RCC 7860 (cell line): Measurements from ENCODE around the gene NBPF1.
A peak's percentile ranks its signal among the peaks of the same experiment; 100 is the strongest.
"Not testable (repeated sequence)": the region's sequence is repeated elsewhere in the genome, so short reads cannot be mapped to it uniquely, and the experiment has no call there.

Source experiments
- DNase-seq: peaks from one replicate; pipeline ENCODE4 v3.0.0-alpha.2; 2015; ENCODE audit warnings: low spot score
- FAIRE-seq: peaks from 2 replicates; lab custom pipeline; 2012; peaks lifted over from hg19 to GRCh38; lab: Jason Lieb, UNC

NBPF1 gene

GRCh38 chr1:16613185-16614147, at the start of gene NBPF1:
Gene NBPF1 (minus strand): TSS chr1:16613564.
- no peak for FAIRE-seq
- peak; percentile 90 for DNase-seq

GRCh38 chr1:16658234-16658633, 44.9 kb upstream of the NBPF1 start:
- not testable (repeated sequence) for DNase-seq, FAIRE-seq

- not testable (repeated sequence) for FAIRE-seq, DNase-seq
These were observed 43.8 kb upstream of the NBPF1 start for GRCh38 chr1:16656981-16657683.

- not testable (repeated sequence) for FAIRE-seq, DNase-seq
These were observed 43.2 kb upstream of the NBPF1 start for GRCh38 chr1:16656574-16656973.

- FAIRE-seq, DNase-seq: not testable (repeated sequence)
These were observed 38.2 kb upstream of the NBPF1 start for GRCh38 chr1:16651560-16651959.

GRCh38 chr1:16649960-16650359, 36.6 kb upstream of the NBPF1 start:
- not testable (repeated sequence) for DNase-seq, FAIRE-seq

- DNase-seq, FAIRE-seq: not testable (repeated sequence)
These were observed 36.0 kb upstream of the NBPF1 start for GRCh38 chr1:16649390-16649789.

- not testable (repeated sequence) for FAIRE-seq, DNase-seq
These were observed 35.4 kb upstream of the NBPF1 start for GRCh38 chr1:16648756-16649155.

- FAIRE-seq, DNase-seq: not testable (repeated sequence)
These were observed 34.9 kb upstream of the NBPF1 start for GRCh38 chr1:16648250-16648649.

GRCh38 chr1:16647179-16648176, 34.1 kb upstream of the NBPF1 start:
- FAIRE-seq: not testable (repeated sequence)

GRCh38 chr1:16646716-16647115, 33.4 kb upstream of the NBPF1 start:
- not testable (repeated sequence) for FAIRE-seq, DNase-seq

More at GRCh38 chr1:16647179-16648176, 34.1 kb upstream of the NBPF1 start:
- DNase-seq: not testable (repeated sequence)

- DNase-seq, FAIRE-seq: not testable (repeated sequence)
These were observed 32.8 kb upstream of the NBPF1 start for GRCh38 chr1:16646061-16646664.

GRCh38 chr1:16645271-16646060, 32.1 kb upstream of the NBPF1 start:
- FAIRE-seq, DNase-seq: not testable (repeated sequence)

GRCh38 chr1:16644482-16645270, 31.3 kb upstream of the NBPF1 start:
- not testable (repeated sequence) for FAIRE-seq
- peak; percentile 73 for DNase-seq

GRCh38 chr1:16644193-16644481, 30.8 kb upstream of the NBPF1 start:
- FAIRE-seq: no peak
- no peak for DNase-seq

- not testable (repeated sequence) for FAIRE-seq, DNase-seq
These were observed 30.3 kb upstream of the NBPF1 start for GRCh38 chr1:16643476-16644192.

GRCh38 chr1:16643001-16643411, 29.6 kb upstream of the NBPF1 start:
- DNase-seq, FAIRE-seq: not testable (repeated sequence)
